IPS-11a (cell line): ENCODE results near the gene MEG3.

ENCODE experiments used
- H3K4me3 ChIP-seq: one replicate; pipeline ENCODE4 v1.5.1; 2013; ENCODE audit warnings: low read depth, low read length, control low read depth

Gene MEG3

DNA sequence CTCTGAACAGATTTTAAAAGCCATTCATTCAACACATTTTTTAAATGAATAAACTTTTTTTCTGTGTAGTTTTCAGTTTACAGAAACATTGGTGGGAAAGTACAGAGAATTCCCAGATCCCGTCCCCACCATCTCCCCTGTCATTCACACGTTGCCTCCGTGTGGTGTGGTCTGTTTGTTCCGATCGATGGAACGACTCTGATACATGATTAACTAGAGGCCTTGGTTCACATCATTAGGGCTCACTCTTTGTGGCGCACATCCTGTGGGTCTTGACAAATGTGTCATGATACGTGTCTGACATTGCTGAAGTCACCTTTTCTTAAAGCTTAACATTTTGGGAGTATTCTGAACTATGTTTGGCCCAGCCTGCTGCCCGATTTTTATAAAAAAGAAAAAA is 18.5 kb downstream of the MEG3 start:
- H3K4me3 ChIP-seq, result no peak overlapping the region

- H3K4me3 ChIP-seq, result no peak overlapping the region
Observed at GRCh38 chr14:100844846-100845245, 18.9 kb downstream of the MEG3 start.

- H3K4me3 ChIP-seq, result no peak overlapping the region
Observed at GRCh38 chr14:100845341-100845740, 19.4 kb downstream of the MEG3 start.

DNA sequence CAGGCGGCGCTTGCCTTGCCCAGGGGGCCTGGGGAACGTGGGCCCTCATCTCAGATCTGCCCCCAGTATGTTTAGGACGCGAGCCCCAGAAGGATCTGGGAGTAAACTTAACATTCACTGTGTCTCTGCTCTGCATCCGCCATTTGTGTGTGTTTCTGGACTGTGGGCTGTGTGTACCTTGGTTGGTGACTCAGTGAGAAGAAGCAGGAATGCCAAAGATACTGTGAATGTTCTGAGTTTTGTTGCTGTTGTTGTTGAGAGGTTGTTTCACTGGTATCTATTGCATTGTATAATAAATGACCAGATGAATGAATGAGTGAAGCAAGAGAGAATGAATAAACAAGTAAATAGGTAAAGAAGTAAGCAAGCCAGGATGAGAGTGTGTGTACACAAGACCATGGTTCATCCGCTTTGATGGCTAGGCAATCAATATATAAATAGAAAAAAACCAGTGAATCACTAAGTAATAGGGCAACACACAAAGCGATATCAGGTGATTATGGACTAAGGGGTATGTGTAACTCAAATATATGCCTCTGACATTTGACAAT is 20.5 kb downstream of the MEG3 start:
- H3K4me3 ChIP-seq, result no peak overlapping the region

DNA sequence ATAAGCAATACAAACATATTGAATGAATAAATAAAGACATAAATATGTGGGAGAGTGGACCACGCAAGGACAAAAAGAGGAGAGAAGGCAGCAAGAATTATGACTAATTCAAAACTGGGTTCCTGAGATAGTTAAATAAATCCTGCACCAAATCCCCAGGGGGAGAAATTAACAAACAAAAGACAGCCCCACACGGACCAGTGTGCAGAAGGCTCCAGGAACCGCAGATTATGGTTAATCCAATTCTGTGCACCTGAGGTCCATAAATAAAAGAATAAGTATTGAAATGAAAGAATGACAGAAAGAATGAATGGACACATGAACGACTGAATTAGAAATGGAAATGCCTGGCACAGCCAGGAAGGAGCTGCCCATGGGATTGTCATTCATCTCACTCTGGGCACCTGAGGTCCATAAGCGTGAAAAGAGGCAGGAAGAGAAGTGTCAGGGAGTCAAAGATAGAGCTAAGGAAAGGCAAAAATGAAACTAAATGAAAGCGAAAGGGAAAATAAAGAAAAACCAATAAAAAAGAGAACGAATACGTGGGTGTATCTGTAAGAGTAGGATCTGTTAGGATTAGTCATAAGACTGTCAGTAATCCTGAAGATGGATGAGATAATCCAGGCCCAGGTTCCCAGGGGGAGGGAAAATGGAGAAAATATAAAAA is 23.3 kb downstream of the MEG3 start:
- H3K4me3 ChIP-seq, result no peak overlapping the region

GRCh38 chr14:100850841-100851585 is 25.1 kb downstream of the MEG3 start:
- no peak overlapping the region for H3K4me3 ChIP-seq

- H3K4me3 ChIP-seq, result no peak overlapping the region
Observed at GRCh38 chr14:100851586-100851916, 25.6 kb downstream of the MEG3 start.

- no peak overlapping the region for H3K4me3 ChIP-seq
Observed at GRCh38 chr14:100851946-100852620, 26.2 kb downstream of the MEG3 start.

- no peak overlapping the region for H3K4me3 ChIP-seq
Observed at GRCh38 chr14:100854435-100854834, 28.5 kb downstream of the MEG3 start.

GRCh38 chr14:100855256-100855930 is 29.5 kb downstream of the MEG3 start:
- no peak overlapping the region for H3K4me3 ChIP-seq

- H3K4me3 ChIP-seq, result no peak overlapping the region
Observed at GRCh38 chr14:100856056-100856950, 30.4 kb downstream of the MEG3 start.

- H3K4me3 ChIP-seq, result no peak overlapping the region
Observed at GRCh38 chr14:100857233-100857922, 31.5 kb downstream of the MEG3 start.

GRCh38 chr14:100857923-100858837 is 32.3 kb downstream of the MEG3 start:
- H3K4me3 ChIP-seq, result no peak overlapping the region

GRCh38 chr14:100858838-100859220 is 32.9 kb downstream of the MEG3 start:
- no peak overlapping the region for H3K4me3 ChIP-seq

DNA sequence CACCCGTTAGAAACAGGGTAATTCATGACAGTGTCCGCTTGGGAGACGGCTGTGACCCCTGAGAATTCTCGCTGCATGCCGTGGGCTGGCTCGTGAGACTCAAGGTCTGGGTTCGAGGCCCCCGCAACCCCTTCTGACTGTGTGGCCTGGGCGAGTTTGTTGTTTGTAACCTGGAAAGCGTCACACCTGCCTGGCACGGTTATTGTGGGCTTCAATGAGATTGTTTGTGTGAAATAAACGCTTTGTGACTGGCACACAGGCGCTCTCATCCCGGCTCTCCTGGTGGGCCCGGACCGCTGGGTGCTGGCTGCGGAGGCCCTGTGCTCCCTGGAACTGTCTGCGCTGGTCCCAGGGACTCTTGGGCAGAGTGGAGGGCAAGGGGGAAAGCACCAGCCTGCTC is 33.9 kb downstream of the MEG3 start:
- H3K4me3 ChIP-seq, result no peak overlapping the region

DNA sequence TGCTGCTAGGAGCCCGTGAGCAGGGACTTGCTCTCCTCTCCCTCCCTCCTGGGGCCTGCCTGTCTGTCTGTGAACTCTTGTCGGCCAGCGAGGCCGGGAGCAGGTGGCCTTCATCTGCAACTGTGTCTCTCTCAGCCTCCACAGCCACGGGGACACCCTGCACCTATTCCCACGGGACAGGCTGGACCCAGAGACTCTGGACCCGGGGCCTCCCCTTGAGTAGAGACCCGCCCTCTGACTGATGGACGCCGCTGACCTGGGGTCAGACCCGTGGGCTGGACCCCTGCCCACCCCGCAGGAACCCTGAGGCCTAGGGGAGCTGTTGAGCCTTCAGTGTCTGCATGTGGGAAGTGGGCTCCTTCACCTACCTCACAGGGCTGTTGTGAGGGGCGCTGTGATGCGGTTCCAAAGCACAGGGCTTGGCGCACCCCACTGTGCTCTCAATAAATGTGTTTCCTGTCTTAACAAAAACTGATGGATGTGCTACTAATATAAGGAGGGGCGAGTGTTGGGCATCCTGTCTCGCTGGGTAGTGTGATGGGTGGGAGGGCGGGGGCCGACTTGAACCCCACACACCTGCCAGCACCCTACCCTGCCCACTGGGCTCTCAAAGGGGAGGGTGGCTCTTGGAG is 34.8 kb downstream of the MEG3 start:
- no peak overlapping the region for H3K4me3 ChIP-seq

GRCh38 chr14:100861188-100861936 is 35.4 kb downstream of the MEG3 start:
- no peak overlapping the region for H3K4me3 ChIP-seq

DNA sequence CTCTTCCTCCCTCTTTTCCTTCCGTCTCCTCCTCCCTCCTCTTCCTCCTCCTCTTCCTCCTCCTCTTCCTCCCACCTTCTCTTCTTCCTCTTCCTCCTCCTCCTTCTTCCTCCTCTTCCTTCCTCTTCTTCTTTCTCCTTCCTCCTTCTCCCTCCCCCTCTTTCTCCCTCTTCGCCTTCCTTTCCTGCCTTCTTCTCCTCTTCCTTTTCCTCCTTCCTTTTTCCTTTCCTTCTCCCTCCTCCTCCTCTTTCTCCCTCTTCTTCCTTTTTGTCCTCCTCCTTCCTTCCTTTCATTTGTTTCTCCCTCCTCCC is 36.0 kb downstream of the MEG3 start:
- no peak overlapping the region for H3K4me3 ChIP-seq
